NB4 (cell line): ENCODE measurements around the gene TMEM201.

Experiments
- POLR2A ChIP-seq: IDR thresholded peaks from 2 replicates; pipeline ENCODE4 v1.6.1; 2011; ENCODE audit warnings: mild to moderate bottlenecking; ENCODE audit not compliant: insufficient read length; ENCODE audit errors: extremely low read depth
- TF ChIP-seq, protein P1 (sequence below): IDR thresholded peaks from one replicate; pipeline ENCODE4 v1.5.1; 2012; ENCODE audit warnings: low read depth, low read length

DNA sequence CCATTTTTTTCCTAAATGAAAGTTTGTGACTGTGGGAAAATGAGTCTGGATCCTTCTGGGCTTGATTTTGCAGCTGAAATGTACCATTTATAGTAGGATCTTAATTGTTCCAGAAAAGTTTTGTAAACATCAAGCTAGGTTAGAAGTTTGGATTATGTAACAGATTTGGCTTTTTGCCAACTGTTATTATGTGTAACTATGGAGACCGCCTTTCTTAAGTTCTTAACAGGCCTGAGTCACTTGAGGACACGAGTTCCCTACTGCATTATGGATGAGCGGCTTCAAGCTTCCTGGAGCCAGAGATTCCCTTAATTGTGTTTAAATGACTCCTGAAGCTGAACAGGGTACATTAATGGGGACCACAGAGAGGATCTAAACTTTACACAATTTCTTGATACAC, 27.3 kb upstream of the TMEM201 start:
- TF ChIP-seq POLR2A, result no peak
- TF ChIP-seq, protein P1, sequence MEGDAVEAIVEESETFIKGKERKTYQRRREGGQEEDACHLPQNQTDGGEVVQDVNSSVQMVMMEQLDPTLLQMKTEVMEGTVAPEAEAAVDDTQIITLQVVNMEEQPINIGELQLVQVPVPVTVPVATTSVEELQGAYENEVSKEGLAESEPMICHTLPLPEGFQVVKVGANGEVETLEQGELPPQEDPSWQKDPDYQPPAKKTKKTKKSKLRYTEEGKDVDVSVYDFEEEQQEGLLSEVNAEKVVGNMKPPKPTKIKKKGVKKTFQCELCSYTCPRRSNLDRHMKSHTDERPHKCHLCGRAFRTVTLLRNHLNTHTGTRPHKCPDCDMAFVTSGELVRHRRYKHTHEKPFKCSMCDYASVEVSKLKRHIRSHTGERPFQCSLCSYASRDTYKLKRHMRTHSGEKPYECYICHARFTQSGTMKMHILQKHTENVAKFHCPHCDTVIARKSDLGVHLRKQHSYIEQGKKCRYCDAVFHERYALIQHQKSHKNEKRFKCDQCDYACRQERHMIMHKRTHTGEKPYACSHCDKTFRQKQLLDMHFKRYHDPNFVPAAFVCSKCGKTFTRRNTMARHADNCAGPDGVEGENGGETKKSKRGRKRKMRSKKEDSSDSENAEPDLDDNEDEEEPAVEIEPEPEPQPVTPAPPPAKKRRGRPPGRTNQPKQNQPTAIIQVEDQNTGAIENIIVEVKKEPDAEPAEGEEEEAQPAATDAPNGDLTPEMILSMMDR, result no peak
